ELR (cell line): Measurements from ENCODE around the gene SAE1.

Source experiments
- DNase-seq: peaks from one replicate; pipeline ENCODE4 v3.0.0-alpha.2; 2015; ENCODE audit warnings: low read depth

Gene SAE1

DNA sequence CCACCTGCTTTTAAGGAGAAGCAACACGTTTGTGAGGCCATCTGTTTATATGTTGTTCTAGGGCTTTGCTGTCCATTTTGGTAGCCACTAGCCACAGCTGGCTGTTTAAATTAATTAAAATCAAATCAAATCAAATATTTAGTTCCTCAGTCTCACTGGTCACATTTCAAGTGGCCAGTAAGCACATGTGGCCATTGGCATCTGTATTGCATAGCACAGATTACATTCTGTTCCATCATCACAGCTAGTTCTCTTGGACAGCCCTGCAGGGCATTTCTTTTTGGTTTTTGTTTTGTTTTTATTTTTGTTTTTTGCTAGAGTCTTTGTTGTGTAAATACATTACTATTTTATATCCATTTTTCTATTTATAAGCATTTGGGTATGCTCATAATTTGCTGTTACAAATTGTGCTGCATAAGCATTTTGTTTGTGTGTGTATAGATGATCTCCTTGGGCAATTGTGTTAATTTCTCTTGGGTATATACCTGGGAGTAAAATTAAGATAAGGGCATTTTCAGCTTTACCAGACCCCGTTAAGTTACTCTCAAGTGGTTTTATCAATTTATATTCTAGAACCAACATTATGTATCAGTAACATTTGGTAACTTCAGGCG, 31.3 kb downstream of the SAE1 start:
- no peak for DNase-seq

GRCh38 chr19:47168065-47168464, 37.4 kb downstream of the SAE1 start:
- no peak for DNase-seq

DNA sequence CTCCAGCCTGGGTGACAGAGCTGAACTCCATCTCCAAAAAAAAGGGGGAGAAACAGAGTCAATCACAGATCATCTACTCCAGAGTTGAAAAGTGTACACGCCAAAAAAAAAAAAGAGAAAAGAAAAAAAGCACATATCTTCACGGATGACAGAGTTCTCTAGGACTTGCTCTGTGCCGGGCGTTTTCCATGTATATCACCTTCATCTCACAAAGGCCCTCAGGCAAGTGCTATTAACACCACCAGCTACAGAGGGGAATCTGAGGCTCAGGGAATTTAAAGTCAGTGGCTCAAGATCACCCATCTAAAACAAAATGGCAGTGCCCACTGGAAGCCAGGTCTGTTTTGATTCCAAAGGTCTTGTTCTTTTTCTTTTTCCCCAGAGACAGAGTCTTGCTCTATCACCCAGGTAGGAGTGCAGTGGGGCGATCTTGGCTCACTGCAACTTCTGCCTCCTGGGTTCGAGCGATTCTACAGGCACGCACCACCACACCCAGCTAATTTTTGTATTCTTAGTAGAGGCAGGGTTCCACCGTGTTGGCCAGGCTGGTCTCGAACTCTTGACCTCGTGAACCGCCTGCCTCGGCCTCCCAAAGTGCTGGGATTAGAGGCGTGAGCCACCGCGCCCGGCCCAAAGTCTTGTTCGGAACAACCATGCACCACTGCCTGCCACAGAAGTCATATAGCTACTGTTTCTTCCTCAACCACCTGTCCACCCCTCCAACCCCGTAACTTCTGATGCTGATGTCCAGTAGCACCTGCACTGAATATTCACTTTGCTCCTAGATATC, 42.2 kb downstream of the SAE1 start:
- DNase-seq, result no peak

- DNase-seq, result peak; percentile 76
These were observed 45.5 kb downstream of the SAE1 start for GRCh38 chr19:47176071-47176626.

- peak; percentile 83 for DNase-seq
These were observed 46.0 kb downstream of the SAE1 start for GRCh38 chr19:47176627-47177090.

DNA sequence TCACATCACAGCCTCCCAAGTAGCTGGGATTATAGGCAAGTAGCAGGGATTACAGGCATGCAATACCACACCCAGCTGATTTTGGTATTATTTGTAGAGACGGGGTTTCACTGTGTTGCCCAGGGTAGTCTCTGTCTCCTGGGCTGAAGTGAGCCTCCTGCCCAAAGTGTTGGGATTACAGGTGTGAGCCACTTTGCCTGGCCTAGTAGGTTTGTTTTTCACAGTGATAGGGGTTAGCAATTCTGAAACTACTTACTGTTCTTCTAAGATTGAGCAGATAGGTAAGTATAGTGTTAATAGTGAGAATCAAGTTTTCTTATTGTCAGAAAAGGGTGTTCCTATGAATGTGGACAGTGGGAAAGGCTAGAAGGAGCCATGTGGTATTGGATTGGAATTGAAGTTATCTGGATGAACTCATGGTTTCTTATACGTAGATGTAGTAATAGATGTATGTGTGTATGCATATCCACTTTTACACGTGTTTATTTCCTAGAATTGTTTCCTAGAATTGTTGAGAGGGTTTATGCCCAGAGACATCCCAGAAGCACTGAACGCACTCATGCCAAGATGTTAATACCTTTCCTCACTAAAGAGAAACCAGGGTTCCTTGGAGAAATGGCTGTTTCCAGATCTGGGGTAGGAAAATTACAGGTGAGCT, 49.1 kb downstream of the SAE1 start:
- no peak for DNase-seq

GRCh38 chr19:47183601-47184000, 53.0 kb downstream of the SAE1 start:
- DNase-seq, result no peak

- DNase-seq, result no peak
These were observed 56.1 kb downstream of the SAE1 start for GRCh38 chr19:47186446-47187334.

GRCh38 chr19:47187335-47187655, 56.7 kb downstream of the SAE1 start:
- DNase-seq, result no peak

DNA sequence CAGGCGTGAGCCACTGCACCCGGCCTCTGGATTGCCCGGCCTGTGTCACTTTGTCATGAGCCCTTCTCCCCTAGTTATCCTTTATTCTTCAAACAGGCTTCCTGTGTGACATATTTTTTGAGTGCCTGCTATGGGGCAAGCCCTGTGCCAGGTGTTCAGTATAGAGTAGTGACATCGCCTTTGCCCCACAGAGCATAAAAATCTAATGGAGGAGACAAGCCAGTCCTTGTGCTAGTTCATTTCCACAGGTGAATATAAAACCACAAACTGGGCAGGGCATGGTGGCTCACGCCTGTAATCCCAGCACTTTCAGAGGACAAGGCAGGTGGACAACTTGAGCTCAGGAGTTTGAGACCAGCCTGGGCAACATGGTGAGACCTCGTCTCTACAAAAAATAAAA, 57.2 kb downstream of the SAE1 start:
- DNase-seq, result no peak

DNA sequence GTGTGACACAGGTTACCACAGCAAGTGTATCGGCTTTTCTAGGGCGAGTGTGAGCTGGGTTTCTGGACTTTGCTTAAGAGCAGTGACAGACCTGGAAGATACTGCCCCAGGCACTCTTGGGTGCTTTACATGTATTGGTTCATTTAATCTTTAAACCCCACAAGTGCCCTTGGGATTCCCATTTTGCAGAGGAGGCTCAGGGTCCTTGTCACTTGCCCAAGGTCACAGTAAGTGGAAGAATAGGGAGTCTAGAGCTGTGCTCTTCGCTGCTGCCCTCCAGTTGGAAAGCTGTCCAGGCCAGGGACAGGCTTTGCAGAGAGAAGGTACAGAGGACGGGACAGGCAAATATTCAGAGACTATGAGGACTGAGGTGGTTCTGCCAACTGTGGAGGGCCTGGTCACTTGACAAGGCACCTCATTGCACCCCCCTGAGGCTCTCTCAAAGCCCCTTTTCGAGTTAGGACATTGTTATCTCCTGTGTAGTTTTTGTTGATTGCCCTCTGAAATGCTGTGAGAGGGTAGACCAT, 57.9 kb downstream of the SAE1 start:
- no peak for DNase-seq

GRCh38 chr19:47190167-47190727, 59.6 kb downstream of the SAE1 start:
- DNase-seq, result peak; percentile 27

DNA sequence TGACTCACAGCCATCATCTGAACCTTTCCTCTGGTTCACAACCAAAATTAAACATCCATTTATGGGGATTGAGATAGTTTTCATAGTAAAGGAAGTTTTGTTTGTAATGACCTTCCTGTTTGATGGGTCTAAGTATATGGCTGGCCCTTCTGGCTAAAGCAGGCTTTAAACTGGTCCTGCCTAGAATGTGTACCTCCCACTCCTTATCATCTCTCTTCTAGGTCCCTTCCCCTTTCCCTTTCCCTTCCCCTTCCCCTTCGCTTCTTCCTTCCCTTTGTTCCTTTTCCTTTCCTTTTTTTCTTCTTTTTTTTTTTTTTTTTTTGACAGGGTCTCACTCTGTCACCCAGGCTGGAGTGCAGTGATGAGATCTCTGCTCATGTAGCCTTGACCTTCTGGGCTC, 64.8 kb downstream of the SAE1 start:
- DNase-seq, result no peak

- DNase-seq, result no peak
These were observed 66.5 kb downstream of the SAE1 start for GRCh38 chr19:47197141-47197540.

DNA sequence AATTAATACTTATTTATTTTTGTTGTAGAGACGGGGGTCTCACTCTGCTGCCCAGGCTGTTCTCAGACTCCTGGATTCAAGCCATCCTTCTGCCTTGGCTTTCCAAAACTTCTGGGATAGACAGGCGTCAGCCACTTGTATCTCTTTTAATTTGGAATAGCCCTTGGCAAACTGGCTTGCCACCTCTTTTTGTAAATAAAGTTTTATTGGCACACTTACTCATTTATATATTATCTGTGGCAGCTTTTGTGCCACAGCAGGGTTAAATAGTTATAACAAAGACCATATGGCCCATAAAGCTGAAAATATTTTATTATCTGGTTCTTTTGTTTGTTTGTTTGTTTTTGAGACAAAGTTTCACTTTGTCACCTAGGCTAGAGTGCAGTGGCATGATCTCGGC, 69.9 kb downstream of the SAE1 start:
- DNase-seq, result no peak

DNA sequence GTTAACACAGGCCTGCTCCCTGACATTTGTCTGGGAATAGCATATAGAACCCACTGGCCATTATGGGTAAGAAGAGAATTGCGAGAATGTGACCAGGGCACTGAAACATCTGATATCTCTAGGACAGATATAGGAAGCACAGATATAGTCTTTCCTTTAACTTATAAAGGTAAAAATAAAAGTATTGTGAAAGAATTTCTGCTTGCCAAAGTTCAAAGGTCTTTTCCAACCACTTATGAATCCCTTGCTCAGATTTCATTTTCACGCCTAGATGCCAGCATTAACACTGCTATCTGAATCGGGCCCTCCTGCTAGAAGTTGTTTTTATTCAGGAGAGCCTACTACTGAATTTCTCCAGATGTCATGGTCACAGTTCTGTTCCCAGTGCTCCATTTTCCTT, 72.6 kb downstream of the SAE1 start:
- DNase-seq, result no peak

DNA sequence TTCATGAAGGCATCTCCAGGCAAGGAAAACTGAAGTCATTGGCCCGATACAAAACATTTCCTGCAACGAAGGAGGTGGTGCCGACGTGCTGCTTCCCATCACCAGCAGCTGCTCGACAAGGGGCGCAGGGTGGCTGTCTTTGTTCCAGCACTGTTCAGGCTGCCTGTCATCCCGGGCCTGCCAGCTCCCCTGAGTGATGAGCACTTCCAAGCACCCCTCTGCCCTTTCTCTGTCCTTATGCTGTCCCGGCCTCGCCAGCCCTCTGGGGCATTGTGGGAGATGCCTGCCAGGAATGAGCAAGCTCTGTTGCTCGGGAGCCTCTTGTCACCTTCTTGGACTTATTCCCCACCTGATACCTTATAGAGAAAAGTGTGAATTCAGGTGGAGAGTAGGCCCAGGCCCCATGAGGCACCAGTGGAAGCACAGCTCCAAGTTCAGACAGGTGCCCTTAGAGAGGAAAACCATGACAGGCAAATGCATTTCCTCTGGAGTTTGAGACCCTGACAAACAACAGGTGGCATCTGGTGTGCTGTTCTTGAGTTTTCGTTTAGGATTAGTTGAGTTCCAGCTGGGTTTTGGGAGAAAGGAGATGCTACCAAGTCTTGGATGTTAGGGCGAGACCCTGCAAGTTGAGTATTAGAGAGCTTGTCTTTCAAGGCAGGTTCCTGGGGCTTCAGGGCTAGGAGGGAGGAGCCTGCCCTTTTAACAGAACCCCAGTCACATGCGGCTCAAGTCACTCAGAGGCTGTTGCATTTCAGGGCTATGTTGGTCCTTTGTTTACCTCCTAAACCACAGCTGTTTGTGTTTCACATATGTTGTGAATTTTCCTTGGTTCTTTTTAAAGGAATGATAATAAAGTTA, 78.9 kb downstream of the SAE1 start:
- DNase-seq, result no peak

GRCh38 chr19:47210180-47210490, 79.5 kb downstream of the SAE1 start:
- no peak for DNase-seq

DNA sequence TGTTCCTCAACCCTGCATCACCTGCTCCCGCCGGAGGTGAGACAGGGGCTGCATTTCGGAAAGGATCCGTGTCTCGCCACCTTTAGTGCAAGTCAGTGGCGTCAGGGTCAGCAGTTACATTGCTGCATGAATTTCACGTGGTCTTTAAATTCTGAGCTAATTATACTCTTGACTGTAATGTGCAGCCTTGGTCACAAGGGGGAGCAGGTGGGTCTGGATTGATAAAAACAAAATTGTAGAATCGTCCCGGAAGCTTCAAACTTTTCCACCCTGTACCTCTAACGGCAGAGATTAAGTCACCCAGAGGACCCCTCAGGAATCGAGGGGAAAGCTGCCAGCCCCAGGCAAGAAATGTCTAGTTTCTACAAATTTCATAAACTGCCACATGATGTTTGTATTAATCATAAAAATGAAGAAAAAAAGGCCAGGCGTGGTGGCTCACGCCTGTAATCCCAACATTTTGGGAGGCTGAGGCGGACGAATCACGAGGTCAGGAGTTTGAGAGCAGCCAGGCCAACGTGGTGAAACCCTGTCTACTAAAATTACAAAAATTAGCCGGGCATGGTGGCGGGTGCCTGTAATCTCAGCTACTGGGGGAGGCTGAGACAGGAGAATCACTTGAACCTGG, 80.2 kb downstream of the SAE1 start:
- peak; percentile 83 for DNase-seq

DNA sequence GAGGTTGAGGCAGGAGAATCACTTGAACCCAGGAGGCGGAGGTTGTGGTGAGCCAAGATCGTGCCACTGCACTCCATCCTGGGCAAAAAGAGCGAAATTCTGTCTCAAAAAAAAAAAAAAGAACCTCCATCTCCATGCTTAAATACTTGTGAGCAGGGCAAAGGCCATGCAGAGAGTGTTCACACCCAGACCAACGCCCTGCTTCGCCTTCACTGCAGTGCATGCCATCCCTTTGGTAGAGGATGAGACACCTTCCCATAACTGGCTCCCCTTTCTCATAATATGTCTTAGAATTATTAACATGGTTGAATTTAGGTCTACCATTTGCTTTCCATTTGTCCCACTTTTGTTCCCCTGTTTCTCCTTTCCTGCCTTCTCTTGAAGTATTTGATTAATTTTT, 84.9 kb downstream of the SAE1 start:
- no peak for DNase-seq
